GM19395 (cell line): Measurements from ENCODE around the gene OCEL1.

ENCODE experiments used
- ATAC-seq: cut with Tn5 transposase; IDR thresholded peaks from one replicate; pipeline ENCODE4 v1.9.1; 2021; ENCODE audit warnings: mild to moderate bottlenecking, moderate library complexity; ENCODE audit not compliant: unreplicated experiment

The OCEL1 gene

GRCh38 chr19:17237747-17238706, 12.0 kb downstream of the OCEL1 start:
- no peak for ATAC-seq

GRCh38 chr19:17240062-17240752, 14.2 kb downstream of the OCEL1 start:
- no peak for ATAC-seq

GRCh38 chr19:17240826-17241399, 14.9 kb downstream of the OCEL1 start:
- no peak for ATAC-seq

- no peak for ATAC-seq
Measured at GRCh38 chr19:17242431-17243208, 16.6 kb downstream of the OCEL1 start.

GRCh38 chr19:17243211-17243829, 17.3 kb downstream of the OCEL1 start:
- no peak for ATAC-seq

GRCh38 chr19:17243830-17244617, 18.0 kb downstream of the OCEL1 start:
- ATAC-seq: no peak

- ATAC-seq: no peak
Measured at GRCh38 chr19:17244618-17245534, 18.9 kb downstream of the OCEL1 start.

- no peak for ATAC-seq
Measured at GRCh38 chr19:17245535-17245984, 19.5 kb downstream of the OCEL1 start, which contains the start of gene NR2F6. Gene NR2F6, minus strand, starts transcription at chr19:17245919. Its CDS starts 699 bp downstream, at chr19:17245220.

- ATAC-seq: no peak
Measured at GRCh38 chr19:17246681-17247425, 20.8 kb downstream of the OCEL1 start.

GRCh38 chr19:17248011-17248776, 22.2 kb downstream of the OCEL1 start:
- ATAC-seq: no peak

GRCh38 chr19:17249887-17250548, 24.0 kb downstream of the OCEL1 start:
- no peak for ATAC-seq

GRCh38 chr19:17254636-17255035, 28.6 kb downstream of the OCEL1 start:
- no peak for ATAC-seq

GRCh38 chr19:17255150-17255621, 29.2 kb downstream of the OCEL1 start:
- ATAC-seq: no peak

- ATAC-seq: no peak
Measured at GRCh38 chr19:17256130-17256529, 30.1 kb downstream of the OCEL1 start.

- no peak for ATAC-seq
Measured at GRCh38 chr19:17259118-17259780, 33.2 kb downstream of the OCEL1 start.

GRCh38 chr19:17259934-17260333, 33.9 kb downstream of the OCEL1 start:
- ATAC-seq: no peak
